GM23338 (cell line): ENCODE measurements around the gene CDH4. TPM values are rescaled to one million over a fixed set of nuclear protein-coding genes. Genes with fewer than 3 reads are reported as not detected.

Source experiments
- ATAC-seq: fragments of 200-7000 bp; cut with Tn5 transposase; 3 replicates; pipeline ENCODE4 v1.9.1; 2020
- DNase-seq: peaks from one replicate; pipeline ENCODE4 v3.0.0-alpha.2; 2015; ENCODE audit warnings: low spot score
- H2AFZ ChIP-seq: fragments of 200-600 bp; sonication (generic); 2 replicates; pipeline ENCODE4 v1.8.0; 2016; ENCODE audit warnings: antibody characterized with exemption, mild to moderate bottlenecking, moderate library complexity
- H3F3A ChIP-seq: fragments of 200-600 bp; sonication (generic); replicated peaks from 2 replicates; pipeline ENCODE4 v1.8.0; 2017; ENCODE audit warnings: antibody characterized with exemption, mixed run types, low read depth
- H3K27ac ChIP-seq: fragments of 200-600 bp; sonication (generic); 2 replicates; pipeline ENCODE4 v1.6.1; 2016; ENCODE audit warnings: low read depth
- H3K27me3 ChIP-seq: fragments of 200-600 bp; sonication (generic); 2 replicates; pipeline ENCODE4 v1.8.0; 2016; ENCODE audit warnings: mild to moderate bottlenecking, mixed run types, moderate library complexity; ENCODE audit not compliant: insufficient read depth
- H3K36me3 ChIP-seq: fragments of 200-600 bp; sonication (generic); 2 replicates; pipeline ENCODE4 v1.8.0; 2016; ENCODE audit warnings: mild to moderate bottlenecking; ENCODE audit not compliant: insufficient read depth
- H3K4me1 ChIP-seq: fragments of 200-600 bp; sonication (generic); 2 replicates; pipeline ENCODE4 v1.8.0; 2016; ENCODE audit warnings: mild to moderate bottlenecking, moderate library complexity; ENCODE audit not compliant: insufficient read depth
- H3K4me2 ChIP-seq: fragments of 200-600 bp; sonication (generic); 2 replicates; pipeline ENCODE4 v1.7.1; 2017; ENCODE audit warnings: mixed run types
- H3K4me3 ChIP-seq: fragments of 200-600 bp; sonication (generic); 2 replicates; pipeline ENCODE4 v1.6.1; 2016; ENCODE audit warnings: mixed run types
- H3K79me2 ChIP-seq: fragments of 200-600 bp; sonication (generic); replicated peaks from 2 replicates; pipeline ENCODE4 v1.8.0; 2017; ENCODE audit warnings: mild to moderate bottlenecking; ENCODE audit not compliant: insufficient read depth
- H3K9me2 ChIP-seq: fragments of 200-600 bp; sonication (generic); 2 replicates; pipeline ENCODE4 v1.8.0; 2017; ENCODE audit not compliant: insufficient read depth
- H4K20me1 ChIP-seq: fragments of 200-600 bp; sonication (generic); replicated peaks from 2 replicates; pipeline ENCODE4 v1.8.0; 2017; ENCODE audit warnings: mild to moderate bottlenecking; ENCODE audit not compliant: insufficient read depth
- H3K27ac Mint-ChIP-seq: 2 replicates; pipeline ENCODE4 v1.8.0; 2020; ENCODE audit warnings: inconsistent platforms, mild to moderate bottlenecking, moderate library complexity, mixed read lengths
- H3K27me3 Mint-ChIP-seq: 3 replicates; pipeline ENCODE4 v1.8.0; 2022; ENCODE audit warnings: low read depth, mild to moderate bottlenecking, moderate library complexity, mixed read lengths, inconsistent platforms; ENCODE audit not compliant: insufficient read depth, poor library complexity
- H3K36me3 Mint-ChIP-seq: 3 replicates; pipeline ENCODE4 v1.8.0; 2021; ENCODE audit warnings: low read depth, mild to moderate bottlenecking, inconsistent platforms, moderate library complexity, mixed read lengths
- H3K4me1 Mint-ChIP-seq: 3 replicates; pipeline ENCODE4 v1.8.0; 2020; ENCODE audit warnings: mild to moderate bottlenecking, inconsistent platforms, mixed read lengths
- H3K4me3 Mint-ChIP-seq: 3 replicates; pipeline ENCODE4 v1.8.0; 2021; ENCODE audit warnings: moderate library complexity, mild to moderate bottlenecking, inconsistent platforms, mixed read lengths
- H3K9me3 Mint-ChIP-seq: 3 replicates; pipeline ENCODE4 v1.8.0; 2020; ENCODE audit warnings: moderate library complexity, mild to moderate bottlenecking, inconsistent platforms, mixed read lengths
- CREB1 ChIP-seq: fragments of 250-450 bp; sonication (Bioruptor Pico); IDR thresholded peaks from 2 replicates; pipeline ENCODE4 v1.5.0; 2020; ENCODE audit warnings: low read depth, mild to moderate bottlenecking, moderate library complexity
- EZH2 ChIP-seq: fragments of 200-600 bp; sonication (generic); IDR thresholded peaks from one replicate; pipeline ENCODE4 v1.8.0; 2017; ENCODE audit warnings: antibody characterized with exemption, mild to moderate bottlenecking, low read depth; ENCODE audit not compliant: unreplicated experiment
- EZH2phosphoT487 ChIP-seq: fragments of 200-600 bp; sonication (generic); IDR thresholded peaks from one replicate; pipeline ENCODE4 v1.8.1; 2018; ENCODE audit warnings: antibody characterized with exemption; ENCODE audit not compliant: unreplicated experiment
- JUNB ChIP-seq: IDR thresholded peaks from one replicate; pipeline ENCODE4 v1.6.1; 2016; ENCODE audit warnings: antibody characterized with exemption; ENCODE audit not compliant: unreplicated experiment
- NANOG ChIP-seq: IDR thresholded peaks from 2 replicates; pipeline ENCODE4 v1.6.1; 2016; ENCODE audit warnings: antibody characterized with exemption, borderline replicate concordance
- POLR2AphosphoS5 ChIP-seq: IDR thresholded peaks from 2 replicates; pipeline ENCODE4 v1.6.1; 2016; ENCODE audit warnings: antibody characterized with exemption, low read depth
- STAT1 ChIP-seq: IDR thresholded peaks from one replicate; pipeline ENCODE4 v1.6.1; 2016; ENCODE audit warnings: antibody characterized with exemption; ENCODE audit not compliant: unreplicated experiment
- ZNF114 ChIP-seq: fragments of 250-450 bp; sonication (Bioruptor Pico); IDR thresholded peaks from 2 replicates; pipeline ENCODE4 v1.5.0; 2020; ENCODE audit warnings: mild to moderate bottlenecking, moderate library complexity
- ZNF331 ChIP-seq: fragments of 250-450 bp; sonication (Bioruptor Pico); IDR thresholded peaks from 2 replicates; pipeline ENCODE4 v1.5.0; 2020; ENCODE audit warnings: low read depth, mild to moderate bottlenecking, moderate library complexity
- polyA plus RNA-seq: library from polyadenylated mRNA; unstranded; fragments of >200 nt; fragmentation: Nextera tagmentation; extraction: Ambion mirVana; gene quantifications from 2 replicates; pipeline ENCODE4 v1.2.1, GENCODE V29; 2016
- total RNA-seq: library from RNA; depleted of rRNA; stranded (reverse); fragments of >200 nt; shearing (Covaris generic); gene quantifications from 2 replicates; pipeline ENCODE4 v1.2.3, GENCODE V29; 2014
- TF ChIP-seq, protein P1 (sequence below), 2 experiments: fragments of 200-600 bp in 1 of 2; sonication (generic) in 1 of 2; conservative IDR thresholded peaks; 2 replicates each; pipeline versions ENCODE4 v1.5.1 to v1.6.1; 2016 to 2017; ENCODE audit warnings: antibody characterized with exemption in 2 of 2, low read depth in 2 of 2, mild to moderate bottlenecking in 2 of 2, moderate library complexity in 1 of 2
- TF ChIP-seq, protein P2 (sequence below): IDR thresholded peaks from one replicate; pipeline ENCODE4 v1.6.1; 2018; ENCODE audit warnings: antibody characterized with exemption; ENCODE audit not compliant: unreplicated experiment
- TF ChIP-seq, protein P3 (sequence below): fragments of 250-450 bp; sonication (Bioruptor Pico); IDR thresholded peaks from 2 replicates; pipeline ENCODE4 v1.5.0; 2020; ENCODE audit warnings: mild to moderate bottlenecking, moderate library complexity
- TF ChIP-seq, protein P4 (sequence below): IDR thresholded peaks from 2 replicates; pipeline ENCODE4 v1.6.1; 2016; ENCODE audit warnings: antibody characterized with exemption

CDH4 gene
- total and polyA plus RNA-seq, 2 experiments from 2014 or later = 1.2 to 4.2 TPM

DNA sequence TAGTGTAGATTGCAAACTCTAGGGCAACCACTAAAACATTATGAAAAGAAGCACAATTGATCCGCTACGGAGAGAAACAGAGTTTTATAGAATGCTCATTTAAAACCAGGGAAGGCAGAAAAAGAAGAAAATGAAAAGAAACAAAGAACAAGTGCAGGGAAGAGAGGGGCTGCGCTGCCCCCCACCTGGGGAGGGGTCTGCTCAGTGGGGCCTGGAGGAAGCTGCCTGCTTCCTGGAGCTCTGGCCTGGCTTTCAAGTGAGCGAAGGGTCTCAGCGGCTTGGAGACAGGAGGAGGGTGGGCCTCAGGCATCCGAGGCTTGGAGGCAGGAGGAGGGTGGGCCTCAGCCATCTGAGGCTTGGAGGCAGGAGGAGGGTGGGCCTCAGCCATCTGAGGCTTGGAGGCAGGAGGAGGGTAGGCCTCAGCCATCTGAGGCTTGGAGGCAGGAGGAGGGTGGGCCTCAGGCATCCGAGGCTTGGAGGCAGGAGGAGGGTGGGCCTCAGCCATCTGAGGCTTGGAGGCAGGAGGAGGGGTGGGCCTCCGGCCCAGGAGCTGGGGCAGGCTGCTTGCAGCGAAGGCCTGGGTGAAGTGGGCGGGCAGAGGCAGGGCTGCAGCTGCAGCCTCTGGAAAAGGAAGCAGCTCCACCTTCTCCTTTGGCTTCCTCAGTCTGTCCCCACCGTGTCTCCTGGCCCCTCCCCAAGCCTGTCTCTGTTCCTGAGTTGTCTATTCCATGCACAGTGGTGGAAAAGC lies 407.4 kb downstream of the CDH4 start:
- H3K79me2 ChIP-seq = no peaks in the 10 kb centered on the region
- peaks cover 27% of the 10 kb centered on the region for H3K27me3 Mint-ChIP-seq
- H3K4me3 ChIP-seq = no peak overlapping the region
- no peak overlapping the region for H3K27ac ChIP-seq
- DNase-seq (no peak), ATAC-seq (no peak)
- no peaks in the 10 kb centered on the region for H3K27me3 ChIP-seq
- peaks cover 1% of the 10 kb centered on the region; the same call in 1 of the 3 replicates for H3K36me3 Mint-ChIP-seq
- TF ChIP-seq EZH2phosphoT487 = no peak
- no peak for TF ChIP-seq NANOG
- TF ChIP-seq ZNF331 = no peak
- TF ChIP-seq, protein P1, sequence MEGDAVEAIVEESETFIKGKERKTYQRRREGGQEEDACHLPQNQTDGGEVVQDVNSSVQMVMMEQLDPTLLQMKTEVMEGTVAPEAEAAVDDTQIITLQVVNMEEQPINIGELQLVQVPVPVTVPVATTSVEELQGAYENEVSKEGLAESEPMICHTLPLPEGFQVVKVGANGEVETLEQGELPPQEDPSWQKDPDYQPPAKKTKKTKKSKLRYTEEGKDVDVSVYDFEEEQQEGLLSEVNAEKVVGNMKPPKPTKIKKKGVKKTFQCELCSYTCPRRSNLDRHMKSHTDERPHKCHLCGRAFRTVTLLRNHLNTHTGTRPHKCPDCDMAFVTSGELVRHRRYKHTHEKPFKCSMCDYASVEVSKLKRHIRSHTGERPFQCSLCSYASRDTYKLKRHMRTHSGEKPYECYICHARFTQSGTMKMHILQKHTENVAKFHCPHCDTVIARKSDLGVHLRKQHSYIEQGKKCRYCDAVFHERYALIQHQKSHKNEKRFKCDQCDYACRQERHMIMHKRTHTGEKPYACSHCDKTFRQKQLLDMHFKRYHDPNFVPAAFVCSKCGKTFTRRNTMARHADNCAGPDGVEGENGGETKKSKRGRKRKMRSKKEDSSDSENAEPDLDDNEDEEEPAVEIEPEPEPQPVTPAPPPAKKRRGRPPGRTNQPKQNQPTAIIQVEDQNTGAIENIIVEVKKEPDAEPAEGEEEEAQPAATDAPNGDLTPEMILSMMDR (conservative IDR thresholded peaks at IDR 0.05; ENCODE audit: low read depth in 2 of 2) = no peak
- no peak for TF ChIP-seq EZH2
- TF ChIP-seq STAT1 = no peak
- no peak for TF ChIP-seq ZNF114 (CRISPR knock-in tag)
- no peak for TF ChIP-seq POLR2AphosphoS5
- TF ChIP-seq, protein P2, sequence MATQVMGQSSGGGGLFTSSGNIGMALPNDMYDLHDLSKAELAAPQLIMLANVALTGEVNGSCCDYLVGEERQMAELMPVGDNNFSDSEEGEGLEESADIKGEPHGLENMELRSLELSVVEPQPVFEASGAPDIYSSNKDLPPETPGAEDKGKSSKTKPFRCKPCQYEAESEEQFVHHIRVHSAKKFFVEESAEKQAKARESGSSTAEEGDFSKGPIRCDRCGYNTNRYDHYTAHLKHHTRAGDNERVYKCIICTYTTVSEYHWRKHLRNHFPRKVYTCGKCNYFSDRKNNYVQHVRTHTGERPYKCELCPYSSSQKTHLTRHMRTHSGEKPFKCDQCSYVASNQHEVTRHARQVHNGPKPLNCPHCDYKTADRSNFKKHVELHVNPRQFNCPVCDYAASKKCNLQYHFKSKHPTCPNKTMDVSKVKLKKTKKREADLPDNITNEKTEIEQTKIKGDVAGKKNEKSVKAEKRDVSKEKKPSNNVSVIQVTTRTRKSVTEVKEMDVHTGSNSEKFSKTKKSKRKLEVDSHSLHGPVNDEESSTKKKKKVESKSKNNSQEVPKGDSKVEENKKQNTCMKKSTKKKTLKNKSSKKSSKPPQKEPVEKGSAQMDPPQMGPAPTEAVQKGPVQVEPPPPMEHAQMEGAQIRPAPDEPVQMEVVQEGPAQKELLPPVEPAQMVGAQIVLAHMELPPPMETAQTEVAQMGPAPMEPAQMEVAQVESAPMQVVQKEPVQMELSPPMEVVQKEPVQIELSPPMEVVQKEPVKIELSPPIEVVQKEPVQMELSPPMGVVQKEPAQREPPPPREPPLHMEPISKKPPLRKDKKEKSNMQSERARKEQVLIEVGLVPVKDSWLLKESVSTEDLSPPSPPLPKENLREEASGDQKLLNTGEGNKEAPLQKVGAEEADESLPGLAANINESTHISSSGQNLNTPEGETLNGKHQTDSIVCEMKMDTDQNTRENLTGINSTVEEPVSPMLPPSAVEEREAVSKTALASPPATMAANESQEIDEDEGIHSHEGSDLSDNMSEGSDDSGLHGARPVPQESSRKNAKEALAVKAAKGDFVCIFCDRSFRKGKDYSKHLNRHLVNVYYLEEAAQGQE = no peak
- no peak for TF ChIP-seq CREB1 (CRISPR knock-in tag)
- TF ChIP-seq, protein P3, sequence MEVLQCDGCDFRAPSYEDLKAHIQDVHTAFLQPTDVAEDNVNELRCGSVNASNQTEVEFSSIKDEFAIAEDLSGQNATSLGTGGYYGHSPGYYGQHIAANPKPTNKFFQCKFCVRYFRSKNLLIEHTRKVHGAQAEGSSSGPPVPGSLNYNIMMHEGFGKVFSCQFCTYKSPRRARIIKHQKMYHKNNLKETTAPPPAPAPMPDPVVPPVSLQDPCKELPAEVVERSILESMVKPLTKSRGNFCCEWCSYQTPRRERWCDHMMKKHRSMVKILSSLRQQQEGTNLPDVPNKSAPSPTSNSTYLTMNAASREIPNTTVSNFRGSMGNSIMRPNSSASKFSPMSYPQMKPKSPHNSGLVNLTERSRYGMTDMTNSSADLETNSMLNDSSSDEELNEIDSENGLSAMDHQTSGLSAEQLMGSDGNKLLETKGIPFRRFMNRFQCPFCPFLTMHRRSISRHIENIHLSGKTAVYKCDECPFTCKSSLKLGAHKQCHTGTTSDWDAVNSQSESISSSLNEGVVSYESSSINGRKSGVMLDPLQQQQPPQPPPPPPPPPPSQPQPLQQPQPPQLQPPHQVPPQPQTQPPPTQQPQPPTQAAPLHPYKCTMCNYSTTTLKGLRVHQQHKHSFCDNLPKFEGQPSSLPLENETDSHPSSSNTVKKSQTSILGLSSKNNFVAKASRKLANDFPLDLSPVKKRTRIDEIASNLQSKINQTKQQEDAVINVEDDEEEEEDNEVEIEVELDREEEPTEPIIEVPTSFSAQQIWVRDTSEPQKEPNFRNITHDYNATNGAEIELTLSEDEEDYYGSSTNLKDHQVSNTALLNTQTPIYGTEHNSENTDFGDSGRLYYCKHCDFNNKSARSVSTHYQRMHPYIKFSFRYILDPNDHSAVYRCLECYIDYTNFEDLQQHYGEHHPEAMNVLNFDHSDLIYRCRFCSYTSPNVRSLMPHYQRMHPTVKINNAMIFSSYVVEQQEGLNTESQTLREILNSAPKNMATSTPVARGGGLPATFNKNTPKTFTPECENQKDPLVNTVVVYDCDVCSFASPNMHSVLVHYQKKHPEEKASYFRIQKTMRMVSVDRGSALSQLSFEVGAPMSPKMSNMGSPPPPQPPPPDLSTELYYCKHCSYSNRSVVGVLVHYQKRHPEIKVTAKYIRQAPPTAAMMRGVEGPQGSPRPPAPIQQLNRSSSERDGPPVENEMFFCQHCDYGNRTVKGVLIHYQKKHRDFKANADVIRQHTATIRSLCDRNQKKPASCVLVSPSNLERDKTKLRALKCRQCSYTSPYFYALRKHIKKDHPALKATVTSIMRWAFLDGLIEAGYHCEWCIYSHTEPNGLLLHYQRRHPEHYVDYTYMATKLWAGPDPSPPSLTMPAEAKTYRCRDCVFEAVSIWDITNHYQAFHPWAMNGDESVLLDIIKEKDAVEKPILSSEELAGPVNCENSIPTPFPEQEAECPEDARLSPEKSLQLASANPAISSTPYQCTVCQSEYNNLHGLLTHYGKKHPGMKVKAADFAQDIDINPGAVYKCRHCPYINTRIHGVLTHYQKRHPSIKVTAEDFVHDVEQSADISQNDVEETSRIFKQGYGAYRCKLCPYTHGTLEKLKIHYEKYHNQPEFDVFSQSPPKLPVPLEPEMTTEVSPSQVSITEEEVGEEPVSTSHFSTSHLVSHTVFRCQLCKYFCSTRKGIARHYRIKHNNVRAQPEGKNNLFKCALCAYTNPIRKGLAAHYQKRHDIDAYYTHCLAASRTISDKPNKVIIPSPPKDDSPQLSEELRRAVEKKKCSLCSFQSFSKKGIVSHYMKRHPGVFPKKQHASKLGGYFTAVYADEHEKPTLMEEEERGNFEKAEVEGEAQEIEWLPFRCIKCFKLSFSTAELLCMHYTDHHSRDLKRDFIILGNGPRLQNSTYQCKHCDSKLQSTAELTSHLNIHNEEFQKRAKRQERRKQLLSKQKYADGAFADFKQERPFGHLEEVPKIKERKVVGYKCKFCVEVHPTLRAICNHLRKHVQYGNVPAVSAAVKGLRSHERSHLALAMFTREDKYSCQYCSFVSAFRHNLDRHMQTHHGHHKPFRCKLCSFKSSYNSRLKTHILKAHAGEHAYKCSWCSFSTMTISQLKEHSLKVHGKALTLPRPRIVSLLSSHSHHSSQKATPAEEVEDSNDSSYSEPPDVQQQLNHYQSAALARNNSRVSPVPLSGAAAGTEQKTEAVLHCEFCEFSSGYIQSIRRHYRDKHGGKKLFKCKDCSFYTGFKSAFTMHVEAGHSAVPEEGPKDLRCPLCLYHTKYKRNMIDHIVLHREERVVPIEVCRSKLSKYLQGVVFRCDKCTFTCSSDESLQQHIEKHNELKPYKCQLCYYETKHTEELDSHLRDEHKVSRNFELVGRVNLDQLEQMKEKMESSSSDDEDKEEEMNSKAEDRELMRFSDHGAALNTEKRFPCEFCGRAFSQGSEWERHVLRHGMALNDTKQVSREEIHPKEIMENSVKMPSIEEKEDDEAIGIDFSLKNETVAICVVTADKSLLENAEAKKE (CRISPR knock-in tag) = no peak
- TF ChIP-seq, protein P4, sequence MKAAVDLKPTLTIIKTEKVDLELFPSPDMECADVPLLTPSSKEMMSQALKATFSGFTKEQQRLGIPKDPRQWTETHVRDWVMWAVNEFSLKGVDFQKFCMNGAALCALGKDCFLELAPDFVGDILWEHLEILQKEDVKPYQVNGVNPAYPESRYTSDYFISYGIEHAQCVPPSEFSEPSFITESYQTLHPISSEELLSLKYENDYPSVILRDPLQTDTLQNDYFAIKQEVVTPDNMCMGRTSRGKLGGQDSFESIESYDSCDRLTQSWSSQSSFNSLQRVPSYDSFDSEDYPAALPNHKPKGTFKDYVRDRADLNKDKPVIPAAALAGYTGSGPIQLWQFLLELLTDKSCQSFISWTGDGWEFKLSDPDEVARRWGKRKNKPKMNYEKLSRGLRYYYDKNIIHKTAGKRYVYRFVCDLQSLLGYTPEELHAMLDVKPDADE = no peak
- no peak for TF ChIP-seq JUNB
- no peak overlapping the region for H3K27ac Mint-ChIP-seq
- H2AFZ ChIP-seq = no peak overlapping the region
- no peaks in the 10 kb centered on the region for H3K36me3 ChIP-seq
- no peak overlapping the region for H3K4me2 ChIP-seq
- no peaks in the 10 kb centered on the region for H3K9me2 ChIP-seq
- H3K4me3 Mint-ChIP-seq = no peak overlapping the region; the same call in 2 of the 3 replicates
- H3K4me1 ChIP-seq = no peaks in the 10 kb centered on the region
- peaks cover 2% of the 10 kb centered on the region; the same call in 1 of the 3 replicates for H3K4me1 Mint-ChIP-seq
- no peaks in the 10 kb centered on the region for H3F3A ChIP-seq
- peaks cover 9% of the 10 kb centered on the region for H3K9me3 Mint-ChIP-seq
- no peaks in the 10 kb centered on the region for H4K20me1 ChIP-seq
